Uterus (tissue), 4 donors: ENCODE results near the gene GALNTL6. TPM values are rescaled to one million over a fixed set of nuclear protein-coding genes. Genes with fewer than 3 reads are reported as not detected.

Experiments used
- DNase-seq, 2 donors: peaks; one replicate each; pipeline ENCODE4 v3.0.0-alpha.2; 2019 to 2020
- H3K27ac ChIP-seq, 2 donors: fragments of 200-600 bp; sonication (generic); 1 replicate in 1 of 2; 2 replicates in 1 of 2; pipeline ENCODE4 v1.5.1; 2016 to 2018
- H3K27me3 ChIP-seq, 2 donors: fragments of 200-600 bp; sonication (generic); one replicate each; pipeline ENCODE4 v1.5.1; 2018 to 2019; ENCODE audit warnings: control low read depth in 1 of 2
- H3K36me3 ChIP-seq, 2 donors: fragments of 200-600 bp; sonication (generic); one replicate each; pipeline ENCODE4 v1.5.1; 2019; ENCODE audit warnings: control low read depth in 1 of 2
- H3K4me1 ChIP-seq, 2 donors: fragments of 200-600 bp; sonication (generic); one replicate each; pipeline ENCODE4 v1.5.1; 2018 to 2019; ENCODE audit warnings: control low read depth in 1 of 2
- H3K4me3 ChIP-seq, 2 donors: fragments of 200-600 bp; sonication (generic); 1 replicate in 1 of 2; 2 replicates in 1 of 2; pipeline ENCODE4 v1.5.1; 2018 to 2019; ENCODE audit warnings: mild to moderate bottlenecking in 1 of 2
- H3K9me3 ChIP-seq, 2 donors: fragments of 200-600 bp; sonication (generic); one replicate each; pipeline ENCODE4 v1.5.1; 2019; ENCODE audit warnings: control low read depth in 1 of 2
- CTCF ChIP-seq, 4 experiments: fragments of 200-600 bp in 2 of 4; fragments of 450-650 bp in 2 of 4; sonication (generic) in 2 of 4; IDR thresholded peaks; one replicate each; pipeline ENCODE4 v1.5.1; 2016 to 2019; ENCODE audit warnings: antibody characterized with exemption in 4 of 4, mild to moderate bottlenecking in 2 of 4, moderate library complexity in 1 of 4
- POLR2A ChIP-seq, 2 donors: fragments of 450-650 bp; IDR thresholded peaks; one replicate each; pipeline ENCODE4 v1.6.1; 2016; ENCODE audit warnings: antibody characterized with exemption in 2 of 2, mild to moderate bottlenecking in 1 of 2, moderate library complexity in 1 of 2
- intact Hi-C: fragments of 100-400 bp; cut with DNase I; formaldehyde crosslinking; loops from one replicate; pipeline ENCODE4 v1.15.1; 2023; ENCODE audit warnings: low total_unique reads
- total RNA-seq, 4 donors: library from RNA; depleted of rRNA in 3 of 4; stranded (reverse); fragments of >200 nt in 3 of 4; gene quantifications; one replicate each; pipeline versions ENCODE4 v1.1.0 to v1.2.4, GENCODE V29; 2014 to 2023
- donor health status: DM: yes; HTN: yes; CAD: no.

Gene GALNTL6
- total RNA-seq, 4 donors from 2014 or later: 2.6 TPM; not detected in 3

- H3K36me3 ChIP-seq: no peaks in the 10 kb centered on the region
- no peak for TF ChIP-seq CTCF (IDR thresholded peaks at IDR 0.05)
- no peak for TF ChIP-seq POLR2A (IDR thresholded peaks at IDR 0.05)
- H3K27ac ChIP-seq: no peak overlapping the region
- H3K4me3 ChIP-seq: no peak overlapping the region
- intact Hi-C loops: no loop called here
- H3K4me1 ChIP-seq: no peaks in the 10 kb centered on the region
- H3K9me3 ChIP-seq: no peaks in the 10 kb centered on the region
- H3K27me3 ChIP-seq: no peaks in the 10 kb centered on the region
- DNase-seq: no peak
Observed at GRCh38 chr4:172253409-172253808, 440.2 kb downstream of the GALNTL6 start.

GRCh38 chr4:172256820-172257219, 443.6 kb downstream of the GALNTL6 start:
- H3K4me1 ChIP-seq: no peaks in the 10 kb centered on the region
- H3K9me3 ChIP-seq: no peaks in the 10 kb centered on the region
- no peak overlapping the region for H3K4me3 ChIP-seq
- no peak for TF ChIP-seq CTCF (IDR thresholded peaks at IDR 0.05)
- TF ChIP-seq POLR2A (IDR thresholded peaks at IDR 0.05): no peak
- H3K36me3 ChIP-seq: no peaks in the 10 kb centered on the region
- no peaks in the 10 kb centered on the region for H3K27me3 ChIP-seq
- intact Hi-C loops: no loop called here
- no peak overlapping the region for H3K27ac ChIP-seq
- DNase-seq: no peak

GRCh38 chr4:172270397-172270796, 457.2 kb downstream of the GALNTL6 start:
- no peak overlapping the region for H3K27ac ChIP-seq
- H3K4me1 ChIP-seq: no peaks in the 10 kb centered on the region
- no peak for TF ChIP-seq CTCF (IDR thresholded peaks at IDR 0.05)
- no peak for TF ChIP-seq POLR2A (IDR thresholded peaks at IDR 0.05)
- DNase-seq: no peak
- H3K27me3 ChIP-seq: no peaks in the 10 kb centered on the region
- intact Hi-C loops: no loop called here
- H3K36me3 ChIP-seq: no peaks in the 10 kb centered on the region
- H3K9me3 ChIP-seq: no peaks in the 10 kb centered on the region
- no peak overlapping the region for H3K4me3 ChIP-seq

- no peak for TF ChIP-seq POLR2A (IDR thresholded peaks at IDR 0.05)
- no peak for TF ChIP-seq CTCF (IDR thresholded peaks at IDR 0.05)
- Histone ChIP-seq H3K4me3 (no peak overlapping the region), H3K27me3 (no peaks in the 10 kb centered on the region), H3K9me3 (no peaks in the 10 kb centered on the region), H3K36me3 (no peaks in the 10 kb centered on the region), H3K4me1 (no peaks in the 10 kb centered on the region), H3K27ac (no peak overlapping the region)
- intact Hi-C loops: no loop called here
- DNase-seq: no peak
Observed at GRCh38 chr4:172287117-172287516, 473.9 kb downstream of the GALNTL6 start.

GRCh38 chr4:172305698-172306097, 492.5 kb downstream of the GALNTL6 start:
- no peaks in the 10 kb centered on the region for H3K36me3 ChIP-seq
- intact Hi-C loops: no loop called here

More at GRCh38 chr4:172305698-172306097, 492.5 kb downstream of the GALNTL6 start:
- Histone ChIP-seq H3K4me1 (no peaks in the 10 kb centered on the region), H3K27me3 (no peaks in the 10 kb centered on the region), H3K4me3 (no peak overlapping the region), H3K9me3 (no peaks in the 10 kb centered on the region), H3K27ac (no peak overlapping the region)
- DNase-seq: no peak
- TF ChIP-seq POLR2A (IDR thresholded peaks at IDR 0.05) (no peak), CTCF (IDR thresholded peaks at IDR 0.05) (no peak)
